Upper lobe of right lung (tissue), 1 donor: ENCODE measurements around the gene DPEP3. TPM values are rescaled to one million over a fixed set of nuclear protein-coding genes. Genes with fewer than 3 reads are reported as not detected.

ENCODE experiments used
- ATAC-seq: fragments of 200-7000 bp; cut with Tn5 transposase; one replicate; pipeline ENCODE4 v1.9.1; 2020; ENCODE audit warnings: mild to moderate bottlenecking, moderate library complexity
- DNase-seq: peaks from one replicate; pipeline ENCODE4 v3.0.0-alpha.2; 2020
- H3K27ac ChIP-seq: fragments of 200-600 bp; one replicate; pipeline ENCODE4 v1.8.0; 2022
- H3K27me3 ChIP-seq: fragments of 200-600 bp; one replicate; pipeline ENCODE4 v1.8.0; 2022; ENCODE audit warnings: mild to moderate bottlenecking
- H3K36me3 ChIP-seq: fragments of 200-600 bp; one replicate; pipeline ENCODE4 v1.8.0; 2022
- H3K4me1 ChIP-seq: fragments of 200-600 bp; one replicate; pipeline ENCODE4 v1.8.0; 2022
- H3K4me3 ChIP-seq: fragments of 200-600 bp; one replicate; pipeline ENCODE4 v1.8.0; 2022; ENCODE audit warnings: mild to moderate bottlenecking
- H3K9me3 ChIP-seq: fragments of 200-600 bp; one replicate; pipeline ENCODE4 v1.8.0; 2022
- intact Hi-C: fragments of 100-400 bp; cut with DNase I; formaldehyde crosslinking; loops from one replicate; pipeline ENCODE4 v1.11.0; 2022
- long read RNA-seq: library from polyadenylated mRNA; unstranded; transcript quantifications from one replicate; pipeline ENCODE4 v2.0.0, GENCODE V29; 2021
- total RNA-seq: library from RNA; stranded (reverse); fragmentation: NEBNext Ultra II Directional; extraction: Animal tissue kit (Norgen Biotek cat#: 25700); gene quantifications from one replicate; pipeline ENCODE4 v1.2.1, GENCODE V29; 2021
- TF ChIP-seq, protein P1 (sequence below): fragments of 200-600 bp; IDR thresholded peaks from one replicate; pipeline ENCODE4 v1.8.0; 2022; ENCODE audit warnings: antibody characterized with exemption
- donor health status: DM: no; HTN: yes; CAD: no; lungs with severe emphysema.

The DPEP3 gene, protein sequence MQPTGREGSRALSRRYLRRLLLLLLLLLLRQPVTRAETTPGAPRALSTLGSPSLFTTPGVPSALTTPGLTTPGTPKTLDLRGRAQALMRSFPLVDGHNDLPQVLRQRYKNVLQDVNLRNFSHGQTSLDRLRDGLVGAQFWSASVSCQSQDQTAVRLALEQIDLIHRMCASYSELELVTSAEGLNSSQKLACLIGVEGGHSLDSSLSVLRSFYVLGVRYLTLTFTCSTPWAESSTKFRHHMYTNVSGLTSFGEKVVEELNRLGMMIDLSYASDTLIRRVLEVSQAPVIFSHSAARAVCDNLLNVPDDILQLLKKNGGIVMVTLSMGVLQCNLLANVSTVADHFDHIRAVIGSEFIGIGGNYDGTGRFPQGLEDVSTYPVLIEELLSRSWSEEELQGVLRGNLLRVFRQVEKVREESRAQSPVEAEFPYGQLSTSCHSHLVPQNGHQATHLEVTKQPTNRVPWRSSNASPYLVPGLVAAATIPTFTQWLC
- total RNA-seq = not detected
- long read RNA-seq, partial matches to known transcripts = 1 of 2 reads
- long read RNA-seq, other reads (novel, unspliced or antisense) = 1 of 2 reads

DNA sequence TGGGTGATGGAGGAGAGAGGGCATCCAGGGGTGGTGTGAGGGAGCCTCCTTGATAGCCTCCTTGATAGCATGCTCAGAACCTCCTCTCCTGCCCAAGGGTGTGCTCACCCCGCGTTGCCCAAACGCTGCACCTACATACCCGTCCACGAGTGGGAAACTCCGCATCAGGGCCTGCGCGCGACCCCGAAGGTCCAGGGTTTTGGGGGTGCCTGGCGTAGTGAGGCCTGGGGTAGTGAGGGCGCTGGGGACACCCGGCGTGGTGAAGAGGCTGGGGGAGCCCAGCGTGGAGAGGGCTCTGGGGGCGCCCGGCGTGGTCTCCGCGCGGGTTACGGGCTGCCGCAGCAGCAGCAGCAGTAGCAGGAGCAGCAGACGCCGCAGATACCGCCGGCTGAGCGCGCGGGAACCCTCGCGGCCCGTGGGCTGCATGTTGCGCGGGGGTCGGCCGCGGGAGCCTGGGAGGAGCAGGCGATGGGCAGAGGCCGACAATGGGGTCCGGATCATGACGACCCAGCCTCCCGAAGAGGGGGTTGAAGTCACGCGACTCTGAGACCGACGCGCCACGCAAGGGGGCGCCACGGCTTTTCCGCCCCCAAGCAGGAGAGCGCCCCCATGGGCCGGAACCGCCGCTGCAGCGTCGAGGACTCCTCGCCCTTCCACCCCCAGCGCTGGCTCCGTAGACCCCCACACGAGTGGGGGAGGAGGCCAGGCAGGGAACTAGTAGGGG is at the start of gene DPEP3:
TSS of gene DPEP3 (minus strand) at position 545 of the 724 bp plus-strand sequence. CDS start at position 426, 119 bp downstream.
- no peaks in the 10 kb centered on the region for H3K36me3 ChIP-seq
- intact Hi-C loops = no loop called here
- ATAC-seq = no peak
- no peaks in the 10 kb centered on the region for H3K9me3 ChIP-seq
- no peak within 1 kb of the TSS for H3K27ac ChIP-seq
- H3K27me3 ChIP-seq = no peaks in the 10 kb centered on the region
- no peak within 1 kb of the TSS for H3K4me3 ChIP-seq
- DNase-seq = no peak
- TF ChIP-seq, protein P1, sequence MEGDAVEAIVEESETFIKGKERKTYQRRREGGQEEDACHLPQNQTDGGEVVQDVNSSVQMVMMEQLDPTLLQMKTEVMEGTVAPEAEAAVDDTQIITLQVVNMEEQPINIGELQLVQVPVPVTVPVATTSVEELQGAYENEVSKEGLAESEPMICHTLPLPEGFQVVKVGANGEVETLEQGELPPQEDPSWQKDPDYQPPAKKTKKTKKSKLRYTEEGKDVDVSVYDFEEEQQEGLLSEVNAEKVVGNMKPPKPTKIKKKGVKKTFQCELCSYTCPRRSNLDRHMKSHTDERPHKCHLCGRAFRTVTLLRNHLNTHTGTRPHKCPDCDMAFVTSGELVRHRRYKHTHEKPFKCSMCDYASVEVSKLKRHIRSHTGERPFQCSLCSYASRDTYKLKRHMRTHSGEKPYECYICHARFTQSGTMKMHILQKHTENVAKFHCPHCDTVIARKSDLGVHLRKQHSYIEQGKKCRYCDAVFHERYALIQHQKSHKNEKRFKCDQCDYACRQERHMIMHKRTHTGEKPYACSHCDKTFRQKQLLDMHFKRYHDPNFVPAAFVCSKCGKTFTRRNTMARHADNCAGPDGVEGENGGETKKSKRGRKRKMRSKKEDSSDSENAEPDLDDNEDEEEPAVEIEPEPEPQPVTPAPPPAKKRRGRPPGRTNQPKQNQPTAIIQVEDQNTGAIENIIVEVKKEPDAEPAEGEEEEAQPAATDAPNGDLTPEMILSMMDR = peak; percentile 21
- peaks cover 13% of the 10 kb centered on the region for H3K4me1 ChIP-seq

DNA sequence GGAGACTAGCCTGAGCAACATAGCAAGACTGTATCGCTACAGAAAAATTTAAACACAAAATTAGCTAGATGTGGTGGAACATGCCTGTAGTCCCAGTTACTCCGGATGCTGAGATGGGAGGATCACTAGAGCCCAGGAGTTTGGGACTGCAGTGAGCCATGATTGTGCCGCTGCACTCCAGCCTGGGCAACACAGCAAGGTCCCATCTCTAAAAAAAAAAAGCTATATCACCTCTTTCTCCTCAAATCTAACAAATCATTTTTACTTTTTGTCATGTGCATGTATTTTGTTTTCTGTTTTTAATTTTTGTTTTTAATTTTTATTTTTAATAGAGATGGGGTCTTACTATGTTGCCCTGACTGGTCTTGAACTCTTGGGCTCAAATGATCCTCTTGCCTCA is 48.7 kb upstream of the DPEP3 start:
- intact Hi-C loops = no loop called here
- H3K36me3 ChIP-seq = peaks cover 7% of the 10 kb centered on the region
- no peaks in the 10 kb centered on the region for H3K27me3 ChIP-seq
- H3K27ac ChIP-seq = no peak overlapping the region
- H3K4me1 ChIP-seq = peaks cover 2% of the 10 kb centered on the region
- no peaks in the 10 kb centered on the region for H3K9me3 ChIP-seq
- DNase-seq = no peak
- ATAC-seq = no peak
- H3K4me3 ChIP-seq = no peak overlapping the region
- TF ChIP-seq, protein P1 = no peak

DNA sequence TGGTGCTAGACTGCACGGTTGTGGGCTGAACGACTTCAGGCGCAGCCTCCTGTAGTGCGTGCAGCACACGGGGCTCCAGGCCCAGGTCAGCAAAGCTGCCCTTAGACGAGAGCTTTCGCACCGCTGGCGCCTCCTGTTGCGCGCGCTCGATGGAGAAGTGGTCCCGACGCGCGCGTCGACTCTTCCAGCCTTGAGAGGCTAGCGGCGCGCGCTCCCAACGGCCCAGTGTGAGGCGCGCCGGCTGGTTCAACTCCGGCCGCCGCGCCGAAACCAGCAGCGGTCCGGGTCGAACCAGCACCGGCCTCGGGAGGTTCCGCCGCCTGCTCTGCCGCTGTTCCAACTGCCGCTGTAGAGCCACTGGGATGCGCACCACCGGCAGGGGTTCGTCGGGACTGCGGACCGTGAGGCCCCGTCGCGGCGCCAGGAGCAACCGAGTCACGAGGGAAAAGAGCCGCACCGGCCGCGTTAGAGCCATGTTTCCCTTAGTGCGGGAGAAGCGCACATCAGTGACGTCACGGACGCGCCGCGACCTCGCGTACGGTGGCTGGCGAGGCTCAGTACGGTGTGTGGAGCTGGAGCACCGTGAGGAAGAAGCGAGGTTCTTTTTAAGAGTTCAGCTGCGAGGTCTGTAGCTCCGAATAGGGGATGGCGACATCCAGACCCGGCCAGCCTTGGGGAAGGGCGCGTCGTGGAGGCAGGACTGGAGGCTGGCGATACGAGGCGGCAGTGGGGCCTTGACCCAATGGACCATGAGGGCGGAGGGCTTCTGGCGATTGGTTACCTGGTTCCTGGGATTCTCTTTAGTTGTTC is 42.6 kb upstream of the DPEP3 start, which contains the start of the genes DDX28 and DUS2:
TSS of gene DDX28 (minus strand) at position 505 of the 810 bp plus-strand sequence. CDS start at position 475, 30 bp downstream.
TSS of gene DUS2 (plus strand) at position 557 of the 810 bp plus-strand sequence. CDS start 14,740 bp downstream, outside the sequence.
- Histone ChIP-seq H3K4me3 (peak within 1 kb of the TSS; percentile 78), H3K36me3 (peaks cover 7% of the 10 kb centered on the region), H3K27me3 (no peaks in the 10 kb centered on the region), H3K9me3 (no peaks in the 10 kb centered on the region), H3K27ac (peak within 1 kb of the TSS; percentile 87), H3K4me1 (peaks cover 22% of the 10 kb centered on the region)
- DNase-seq (peak; percentile 96), ATAC-seq (peak; percentile 98)
- intact Hi-C loops = no loop called here
- TF ChIP-seq, protein P1 = no peak

DNA sequence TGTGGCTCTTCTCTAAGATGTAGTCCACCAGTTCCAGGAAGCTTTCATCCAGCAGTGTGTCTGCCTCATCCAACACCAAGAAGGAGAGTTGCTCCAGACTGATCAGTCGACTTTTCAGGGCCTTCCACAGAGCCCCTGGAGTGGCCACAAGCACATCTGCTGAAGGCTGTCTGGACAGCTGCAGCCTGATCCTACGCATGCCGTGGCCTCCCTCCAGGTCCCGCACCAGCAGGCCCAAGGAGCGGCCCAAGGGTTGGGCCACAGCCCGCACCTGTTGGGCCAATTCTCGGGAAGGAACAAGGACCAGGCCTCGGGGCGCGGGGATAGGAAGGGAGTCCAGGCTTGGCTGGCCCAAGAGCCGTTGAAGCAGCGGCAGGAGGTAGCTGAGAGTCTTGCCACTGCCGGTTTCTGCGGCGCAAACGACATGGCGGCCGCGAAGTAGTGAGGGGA is 42.0 kb upstream of the DPEP3 start:
- TF ChIP-seq, protein P1 = no peak
- peaks cover under 1% of the 10 kb centered on the region for H3K36me3 ChIP-seq
- no peaks in the 10 kb centered on the region for H3K9me3 ChIP-seq
- no peaks in the 10 kb centered on the region for H3K27me3 ChIP-seq
- DNase-seq (no peak), ATAC-seq (peak; percentile 20)
- intact Hi-C loops = no loop called here
- H3K4me3 ChIP-seq = peak overlapping the region; percentile 78
- H3K4me1 ChIP-seq = peaks cover 22% of the 10 kb centered on the region
- H3K27ac ChIP-seq = peak overlapping the region; percentile 87

DNA sequence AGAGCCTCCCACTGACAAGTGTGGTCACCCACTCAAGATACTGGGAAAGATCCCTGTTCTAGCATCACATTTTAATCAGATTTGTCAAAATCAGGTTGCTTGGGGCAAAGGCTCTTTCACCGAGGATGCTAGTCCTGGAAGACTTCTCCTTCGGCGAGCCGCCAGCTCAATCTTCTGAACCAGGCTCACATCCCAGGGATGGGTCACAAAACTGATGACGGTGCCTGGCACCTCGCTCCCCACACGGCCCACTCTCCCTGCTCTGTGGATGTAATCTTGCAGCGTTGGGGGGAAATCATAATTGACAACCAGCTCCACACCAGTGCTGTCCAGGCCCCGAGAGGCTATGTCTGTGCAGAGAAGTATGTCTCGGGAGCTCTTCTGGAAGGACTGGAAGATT is 41.2 kb upstream of the DPEP3 start:
- Histone ChIP-seq H3K4me1 (peaks cover 22% of the 10 kb centered on the region), H3K36me3 (no peaks in the 10 kb centered on the region), H3K9me3 (no peaks in the 10 kb centered on the region), H3K27ac (no peak overlapping the region), H3K27me3 (no peaks in the 10 kb centered on the region), H3K4me3 (no peak overlapping the region)
- no peak for DNase-seq
- ATAC-seq = no peak
- intact Hi-C loops = no loop called here
- TF ChIP-seq, protein P1 = no peak
